Stimulated activated CD4-positive, alpha-beta T cell treated with anti-CD3 and anti-CD28 coated beads, Interleukin-1b, Interleukin-23, amount 100 ng/mL, for 48 hours (primary cell): ENCODE measurements around the gene HSPB6.

Experiments used
- DNase-seq: peaks from one replicate; pipeline ENCODE4 v3.0.0-alpha.2; 2020

The HSPB6 gene

GRCh38 chr19:35764432-35765315, 7.8 kb upstream of the HSPB6 start:
- DNase-seq, result no peak

DNA sequence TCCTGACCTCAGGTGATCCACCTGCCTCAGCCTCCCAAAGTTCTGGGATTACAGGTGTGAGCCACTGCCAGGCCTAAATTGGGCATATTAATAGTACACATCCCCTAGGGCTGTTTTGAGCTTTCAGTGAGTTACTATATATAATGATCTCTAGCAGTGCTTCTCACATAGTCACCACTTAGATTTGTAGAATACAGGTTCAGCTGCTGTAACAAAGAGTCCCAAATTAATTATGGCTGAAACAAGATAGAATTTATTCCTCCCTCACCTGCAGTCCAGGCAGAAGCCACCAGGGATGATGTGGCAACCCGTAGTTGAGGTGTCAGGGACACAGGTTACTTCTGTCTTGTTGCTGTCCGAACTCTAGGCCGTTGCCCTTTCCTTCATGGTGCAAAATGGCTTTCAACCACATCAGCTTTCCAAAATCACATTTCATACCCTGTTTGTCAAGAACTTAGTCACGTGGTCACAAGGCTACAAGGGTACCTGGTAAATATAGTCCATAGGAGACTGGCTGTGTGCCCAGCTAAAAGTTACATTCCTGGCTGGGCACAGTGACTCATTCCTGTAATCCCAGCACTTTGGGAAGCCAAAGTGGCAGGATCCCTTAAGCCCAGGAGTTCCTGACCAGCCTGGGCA, 4.0 kb upstream of the HSPB6 start:
- DNase-seq, result no peak

DNA sequence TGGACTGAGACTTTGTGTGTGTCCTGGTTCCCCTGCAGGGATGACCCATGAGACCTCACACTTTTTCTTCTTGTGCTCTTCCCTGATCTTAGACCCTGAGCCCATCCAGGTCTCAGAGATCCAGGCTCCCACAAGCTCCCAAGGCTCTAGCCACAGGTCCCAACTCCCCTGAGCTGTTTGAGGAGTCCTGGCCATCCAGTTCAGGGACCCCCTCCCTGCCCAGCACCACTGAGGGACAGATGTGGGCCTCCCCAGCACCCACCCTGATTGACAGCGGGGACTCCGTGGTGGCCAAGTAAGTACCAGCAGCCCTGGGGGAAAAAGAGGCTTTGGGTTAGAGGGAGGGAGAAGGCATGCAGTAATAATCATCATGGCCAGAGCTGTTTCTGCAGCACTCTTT, 2.9 kb upstream of the HSPB6 start:
- no peak for DNase-seq

- DNase-seq, result peak; percentile 99
Measured at GRCh38 chr19:35757749-35758608, 1.1 kb upstream of the HSPB6 start, which contains the start of gene PROSER3. Gene PROSER3 (plus strand): TSS chr19:35758176. CDS start chr19:35758216, 40 bp downstream.

GRCh38 chr19:35757231-35757748, 461 bp upstream of the HSPB6 start:
- peak; percentile 44 for DNase-seq

DNA sequence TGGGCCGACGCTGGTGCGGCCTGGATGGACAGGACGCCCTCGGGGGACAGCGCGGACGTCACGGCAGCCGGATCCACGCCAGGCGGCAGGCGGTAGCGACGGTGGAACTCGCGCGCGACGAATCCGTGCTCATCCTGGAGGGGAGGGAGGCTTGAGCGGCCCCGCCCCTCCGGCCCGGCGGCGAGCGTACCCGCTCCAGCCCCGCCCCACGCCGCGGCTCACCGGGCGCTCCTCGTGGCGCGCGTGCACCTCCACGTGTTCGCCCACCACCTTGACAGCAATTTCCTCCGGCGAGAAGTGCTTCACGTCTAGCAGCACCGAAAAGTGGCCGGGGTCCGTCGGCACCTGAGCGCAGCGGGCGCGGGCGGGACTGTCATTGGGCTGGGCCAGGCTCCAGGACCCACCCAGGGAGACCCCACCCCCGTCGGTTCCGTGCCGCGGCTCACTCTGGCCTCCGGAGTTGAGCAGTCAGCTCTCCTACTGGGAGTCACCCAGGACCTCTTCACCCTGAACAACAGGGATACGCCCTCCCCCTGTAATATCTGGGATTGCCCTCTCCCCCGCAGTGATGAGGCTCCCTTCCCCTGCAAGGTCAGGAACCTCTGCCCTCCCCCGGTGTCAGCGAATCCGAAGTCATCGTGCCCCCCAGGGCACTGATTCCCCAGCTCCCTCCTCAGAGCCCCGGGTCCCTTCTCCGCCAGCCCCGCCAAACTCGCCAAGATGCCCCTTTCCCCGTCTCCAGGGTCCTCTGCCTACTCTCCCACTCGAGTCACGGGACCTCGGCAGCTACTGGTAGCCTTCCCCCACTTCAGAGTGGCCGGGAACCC, 1.1 kb downstream of the HSPB6 start:
- peak; percentile 57 for DNase-seq

DNA sequence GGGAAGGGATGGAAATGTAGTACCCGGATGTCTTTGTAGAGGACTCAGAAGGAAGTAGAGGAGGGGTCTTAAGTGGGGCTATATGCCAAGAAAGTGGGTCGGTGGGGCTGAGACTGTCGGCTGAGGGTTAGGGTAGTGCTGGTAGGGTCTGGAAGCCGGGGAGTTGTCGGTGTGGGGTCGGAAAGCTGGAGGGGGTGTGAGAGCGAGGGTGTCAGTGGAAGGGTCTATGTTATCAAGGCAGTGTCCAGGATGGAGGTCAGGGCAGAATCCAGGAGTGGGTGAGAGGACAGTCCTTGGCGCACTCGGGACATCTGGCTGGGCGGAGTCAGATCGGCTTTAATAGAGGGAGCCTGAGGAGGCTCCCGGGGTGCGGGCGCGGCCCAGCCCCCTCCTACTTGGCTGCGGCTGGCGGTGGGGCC, 1.7 kb downstream of the HSPB6 start:
- DNase-seq, result no peak

DNA sequence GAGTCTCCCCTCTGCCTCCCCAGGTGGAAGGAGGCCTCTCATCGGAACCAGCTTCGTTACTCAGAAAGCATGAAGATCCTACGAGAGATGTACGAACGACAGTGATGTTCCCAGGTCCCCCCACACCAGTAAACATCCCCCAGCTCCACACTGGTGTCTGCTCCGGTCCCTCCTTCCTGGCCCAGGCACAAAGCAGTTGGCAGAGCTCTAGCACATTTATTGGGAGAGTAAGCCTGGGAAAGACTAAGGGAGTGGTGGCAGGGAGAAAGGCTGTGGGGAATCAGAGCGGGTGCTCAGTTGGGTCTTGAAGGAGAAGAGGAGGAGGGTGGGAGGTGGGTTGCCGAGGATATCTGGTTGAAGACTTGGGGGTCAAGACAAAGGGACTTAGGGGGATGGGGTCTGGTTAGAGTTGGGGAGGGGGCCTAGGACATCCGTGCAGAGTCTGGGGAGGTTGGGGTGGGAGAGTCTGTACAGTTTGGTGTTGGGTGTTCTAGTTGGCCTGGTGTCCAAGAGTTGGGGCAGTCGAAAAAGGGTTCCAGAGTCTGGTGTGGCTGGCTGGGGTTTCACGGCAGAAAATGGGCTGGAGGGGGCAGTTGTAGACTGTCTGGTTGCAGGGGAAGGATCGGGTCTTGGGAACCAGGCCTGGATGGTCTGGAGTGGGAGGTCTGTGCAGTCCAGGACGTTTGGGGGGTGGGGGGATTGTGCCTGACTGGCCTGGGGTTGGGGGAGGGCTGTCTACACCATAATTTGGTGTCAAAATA, 2.3 kb downstream of the HSPB6 start:
- DNase-seq, result no peak

- no peak for DNase-seq
Measured at GRCh38 chr19:35753634-35754369, 3.0 kb downstream of the HSPB6 start.

- DNase-seq, result no peak
Measured at GRCh38 chr19:35752746-35753350, 4.0 kb downstream of the HSPB6 start.

- DNase-seq, result no peak
Measured at GRCh38 chr19:35751839-35752745, 4.7 kb downstream of the HSPB6 start.

DNA sequence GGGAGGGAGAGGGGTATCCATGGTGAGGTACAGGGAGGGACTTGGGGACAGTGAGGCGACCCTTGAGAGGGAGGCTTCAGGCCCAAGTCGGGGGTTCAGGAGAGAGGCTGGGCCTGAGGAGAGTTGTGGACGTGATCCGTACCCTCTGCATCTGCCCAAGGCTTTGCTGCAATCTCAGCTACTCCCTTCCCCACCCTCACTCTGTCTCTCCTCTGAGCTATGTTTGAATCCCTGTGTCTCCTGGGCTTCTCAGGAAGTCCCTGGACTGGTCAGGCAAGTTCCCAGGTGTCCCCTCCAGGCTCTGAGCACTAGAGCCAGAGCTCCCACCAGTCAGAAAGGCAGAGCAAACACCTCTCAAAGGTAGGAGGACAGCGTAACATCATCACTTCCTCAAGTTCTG, 6.7 kb downstream of the HSPB6 start:
- DNase-seq, result no peak

- DNase-seq, result peak; percentile 99
Measured at GRCh38 chr19:35748106-35749020, 8.5 kb downstream of the HSPB6 start, which contains the start of gene LIN37. Gene LIN37 (plus strand): TSS chr19:35748576. CDS start chr19:35748725, 149 bp downstream.

DNA sequence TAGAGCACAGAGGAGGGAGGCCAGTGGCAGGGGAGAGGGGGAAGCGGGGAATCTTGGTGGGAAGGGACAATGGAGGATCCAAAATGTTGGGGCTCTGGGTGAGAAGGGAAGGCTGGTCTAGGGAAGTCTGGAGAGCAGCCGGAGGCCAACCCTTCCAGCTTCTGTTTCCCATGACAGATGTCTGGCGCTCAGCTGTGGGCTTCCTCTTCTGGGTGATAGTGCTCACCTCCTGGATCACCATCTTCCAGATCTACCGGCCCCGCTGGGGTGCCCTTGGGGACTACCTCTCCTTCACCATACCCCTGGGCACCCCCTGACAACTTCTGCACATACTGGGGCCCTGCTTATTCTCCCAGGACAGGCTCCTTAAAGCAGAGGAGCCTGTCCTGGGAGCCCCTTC, 10.3 kb downstream of the HSPB6 start:
- DNase-seq, result no peak

GRCh38 chr19:35746087-35746462, 10.8 kb downstream of the HSPB6 start:
- no peak for DNase-seq

DNA sequence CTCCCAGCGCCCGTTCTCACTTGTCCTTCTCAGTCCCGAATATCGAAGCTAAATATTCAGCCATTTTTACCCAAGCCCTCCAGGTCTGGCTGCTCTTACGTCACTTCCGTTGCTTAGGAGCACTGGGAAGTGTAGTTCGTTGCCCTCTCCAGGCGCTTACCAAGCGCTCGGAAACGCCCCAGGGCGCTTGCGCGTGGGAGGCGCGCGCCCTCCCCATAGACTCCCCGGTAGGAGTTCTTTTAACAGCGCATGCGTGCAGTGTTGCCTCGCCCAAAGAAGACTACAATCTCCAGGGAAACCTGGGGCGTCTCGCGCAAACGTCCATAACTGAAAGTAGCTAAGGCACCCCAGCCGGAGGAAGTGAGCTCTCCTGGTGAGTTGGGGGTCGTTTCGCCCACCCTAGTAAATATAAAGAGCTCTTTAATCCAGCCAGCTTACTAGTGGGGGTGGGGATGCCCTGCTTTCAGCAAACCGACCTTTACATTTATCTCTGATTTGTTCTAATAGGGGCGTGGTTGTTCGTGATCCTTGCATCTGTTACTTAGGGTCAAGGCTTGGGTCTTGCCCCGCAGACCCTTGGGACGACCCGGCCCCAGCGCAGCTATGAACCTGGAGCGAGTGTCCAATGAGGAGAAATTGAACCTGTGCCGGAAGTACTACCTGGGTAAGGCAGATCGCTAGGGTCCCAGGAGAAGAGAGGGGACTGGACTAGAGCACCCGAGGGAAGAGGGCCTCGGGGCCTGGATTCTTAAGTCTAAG, 11.3 kb downstream of the HSPB6 start, which contains the start of the genes PSENEN and U2AF1L4:
TSS of gene PSENEN (plus strand) at position 324 of the 759 bp plus-strand sequence. CDS start at position 604, 280 bp downstream.
TSS of gene U2AF1L4 (minus strand) at position 91 of the 759 bp plus-strand sequence. CDS start at position 64, 27 bp downstream.
- DNase-seq, result peak; percentile 97
